SK-N-SH (cell line): ENCODE measurements around the gene HEBP1.

ENCODE experiments used
- TAF1 ChIP-seq: IDR thresholded peaks from 2 replicates; pipeline ENCODE4 v1.6.1; 2012; ENCODE audit warnings: low read depth, mild to moderate bottlenecking, low read length, moderate library complexity, borderline replicate concordance
- USF1 ChIP-seq: IDR thresholded peaks from 2 replicates; pipeline ENCODE4 v1.4.0; 2012; ENCODE audit warnings: low read depth, borderline replicate concordance

- no peak for TF ChIP-seq USF1
- TF ChIP-seq TAF1 = no peak
Observed at GRCh38 chr12:12951504-12951903, 48.6 kb downstream of the HEBP1 start.
